ENCODE data around the gene PLEKHA1.

Gene PLEKHA1

DNA sequence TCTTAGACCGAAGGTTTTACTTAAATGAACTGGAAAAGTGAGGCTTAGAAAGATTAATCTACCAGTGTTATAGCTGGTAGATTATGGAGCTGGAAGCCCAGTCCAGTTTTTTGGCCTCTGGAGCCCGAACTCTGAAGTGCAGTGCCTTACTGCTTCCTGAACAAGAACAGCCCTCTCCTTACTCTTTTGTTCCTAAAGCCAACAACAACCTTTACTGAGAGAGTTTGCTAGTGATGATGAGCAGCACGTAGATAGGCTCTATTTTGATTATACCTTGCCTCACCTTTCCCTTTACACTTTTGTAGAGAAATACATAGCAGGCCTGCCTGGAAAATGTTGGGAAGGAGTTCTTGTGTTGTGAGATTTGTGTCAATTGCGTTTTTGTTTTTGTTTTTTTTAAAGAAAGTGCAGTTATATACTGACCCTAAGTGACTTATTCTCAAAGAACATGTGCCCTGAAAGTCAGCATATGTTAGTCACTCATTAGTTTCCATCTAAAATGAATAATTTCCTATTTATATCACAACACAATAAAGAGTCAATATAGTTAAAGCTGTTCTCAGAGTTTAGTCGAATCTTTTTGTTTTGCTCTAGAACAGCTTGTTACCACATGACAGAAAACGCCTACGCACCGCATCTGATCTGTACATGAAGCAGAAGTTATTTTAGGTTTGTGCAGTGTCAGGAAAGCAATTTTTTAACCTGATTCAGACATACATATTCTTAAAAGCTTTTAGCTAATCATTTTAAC lies 33.0 kb downstream of the PLEKHA1 start:
- Histone ChIP-seq H3K9me3 (ENCODE audit: severe bottlenecking) (no peaks in the 10 kb centered on the region), H3K27ac (no peak overlapping the region), H3K27me3 (ENCODE audit: insufficient read depth, low read depth, severe bottlenecking) (no peaks in the 10 kb centered on the region), H3K4me3 (ENCODE audit: low read depth, low read length) (no peak overlapping the region), H3K36me3 (peaks cover 13% of the 10 kb centered on the region)
- DNase-seq, result no peak
- TF ChIP-seq, protein P1, sequence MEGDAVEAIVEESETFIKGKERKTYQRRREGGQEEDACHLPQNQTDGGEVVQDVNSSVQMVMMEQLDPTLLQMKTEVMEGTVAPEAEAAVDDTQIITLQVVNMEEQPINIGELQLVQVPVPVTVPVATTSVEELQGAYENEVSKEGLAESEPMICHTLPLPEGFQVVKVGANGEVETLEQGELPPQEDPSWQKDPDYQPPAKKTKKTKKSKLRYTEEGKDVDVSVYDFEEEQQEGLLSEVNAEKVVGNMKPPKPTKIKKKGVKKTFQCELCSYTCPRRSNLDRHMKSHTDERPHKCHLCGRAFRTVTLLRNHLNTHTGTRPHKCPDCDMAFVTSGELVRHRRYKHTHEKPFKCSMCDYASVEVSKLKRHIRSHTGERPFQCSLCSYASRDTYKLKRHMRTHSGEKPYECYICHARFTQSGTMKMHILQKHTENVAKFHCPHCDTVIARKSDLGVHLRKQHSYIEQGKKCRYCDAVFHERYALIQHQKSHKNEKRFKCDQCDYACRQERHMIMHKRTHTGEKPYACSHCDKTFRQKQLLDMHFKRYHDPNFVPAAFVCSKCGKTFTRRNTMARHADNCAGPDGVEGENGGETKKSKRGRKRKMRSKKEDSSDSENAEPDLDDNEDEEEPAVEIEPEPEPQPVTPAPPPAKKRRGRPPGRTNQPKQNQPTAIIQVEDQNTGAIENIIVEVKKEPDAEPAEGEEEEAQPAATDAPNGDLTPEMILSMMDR (IDR thresholded peaks at IDR 0.05; ENCODE audit: low read depth, low read length), result no peak

DNA sequence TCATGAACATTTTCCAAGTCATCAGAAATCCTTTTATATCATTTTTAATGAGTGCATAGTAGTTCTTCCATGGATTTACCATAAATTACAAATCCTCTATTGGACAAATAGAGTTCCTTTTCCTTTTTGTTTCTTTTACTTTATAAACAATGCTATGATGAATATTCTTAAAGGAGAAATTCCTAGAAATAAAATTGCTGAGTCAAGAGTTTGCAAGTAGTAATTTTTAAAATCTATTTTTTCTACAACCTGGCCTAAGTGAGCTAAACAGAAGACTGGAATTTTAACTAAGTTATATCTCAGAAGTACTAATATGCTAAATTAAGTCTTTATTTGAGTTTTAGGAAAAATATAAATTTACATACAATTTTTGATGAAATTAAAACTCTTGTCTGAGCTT lies 38.8 kb downstream of the PLEKHA1 start:
- H3K9me3 ChIP-seq (ENCODE audit: severe bottlenecking), result no peaks in the 10 kb centered on the region
- no peak overlapping the region for H3K4me3 ChIP-seq (ENCODE audit: low read depth, low read length)
- H3K36me3 ChIP-seq, result peaks cover 12% of the 10 kb centered on the region
- H3K27me3 ChIP-seq (ENCODE audit: insufficient read depth, low read depth, severe bottlenecking), result no peaks in the 10 kb centered on the region
- no peak for DNase-seq
- no peak overlapping the region for H3K27ac ChIP-seq
- TF ChIP-seq, protein P1 (IDR thresholded peaks at IDR 0.05; ENCODE audit: low read depth, low read length), result no peak

DNA sequence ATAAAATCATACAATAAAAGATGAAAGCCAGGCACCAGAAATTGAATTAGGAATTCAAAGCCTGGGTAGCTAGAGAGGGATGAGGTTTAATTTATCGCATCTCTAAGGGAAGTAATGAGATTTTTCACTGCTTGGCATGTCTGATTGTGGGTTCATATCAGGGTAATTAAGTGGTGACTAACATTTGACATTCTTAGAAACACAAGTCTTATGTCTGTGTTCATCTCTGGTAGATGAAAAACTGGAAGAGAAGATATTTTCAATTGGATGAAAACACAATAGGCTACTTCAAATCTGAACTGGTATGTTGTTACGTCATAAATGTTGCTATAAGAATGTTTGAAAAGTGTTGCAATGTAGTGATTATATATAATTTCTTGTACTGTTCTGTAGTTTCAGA lies 43.2 kb downstream of the PLEKHA1 start:
- Histone ChIP-seq H3K4me3 (ENCODE audit: low read depth, low read length) (no peak overlapping the region), H3K27ac (no peak overlapping the region), H3K9me3 (ENCODE audit: severe bottlenecking) (no peaks in the 10 kb centered on the region), H3K36me3 (peaks cover 23% of the 10 kb centered on the region), H3K27me3 (ENCODE audit: insufficient read depth, low read depth, severe bottlenecking) (no peaks in the 10 kb centered on the region)
- TF ChIP-seq, protein P1 (IDR thresholded peaks at IDR 0.05; ENCODE audit: low read depth, low read length), result no peak
- DNase-seq, result no peak

DNA sequence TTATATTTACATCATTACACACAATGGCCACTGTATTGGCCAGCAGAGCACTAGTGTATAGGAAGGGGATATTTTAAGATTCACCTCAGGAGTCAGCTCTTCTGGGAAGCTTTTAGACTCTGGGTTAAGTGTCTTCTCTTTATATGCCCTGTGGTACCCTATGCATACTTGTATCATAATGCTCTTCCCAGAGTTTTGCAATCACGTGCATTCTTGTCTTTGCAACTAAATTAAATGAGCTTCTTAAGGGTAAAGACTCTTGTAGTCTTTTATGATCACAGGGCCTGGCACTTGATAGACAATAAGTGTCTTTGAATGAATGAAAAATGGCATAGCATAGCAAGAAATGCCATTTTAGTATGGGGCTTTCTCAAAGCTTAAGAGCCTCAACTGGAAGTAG lies 44.5 kb downstream of the PLEKHA1 start:
- H3K27ac ChIP-seq, result no peak overlapping the region
- no peak overlapping the region for H3K4me3 ChIP-seq (ENCODE audit: low read depth, low read length)
- no peaks in the 10 kb centered on the region for H3K27me3 ChIP-seq (ENCODE audit: insufficient read depth, low read depth, severe bottlenecking)
- H3K36me3 ChIP-seq, result peaks cover 19% of the 10 kb centered on the region
- H3K9me3 ChIP-seq (ENCODE audit: severe bottlenecking), result no peaks in the 10 kb centered on the region
- DNase-seq, result no peak
- TF ChIP-seq, protein P1 (IDR thresholded peaks at IDR 0.05; ENCODE audit: low read depth, low read length), result no peak

DNA sequence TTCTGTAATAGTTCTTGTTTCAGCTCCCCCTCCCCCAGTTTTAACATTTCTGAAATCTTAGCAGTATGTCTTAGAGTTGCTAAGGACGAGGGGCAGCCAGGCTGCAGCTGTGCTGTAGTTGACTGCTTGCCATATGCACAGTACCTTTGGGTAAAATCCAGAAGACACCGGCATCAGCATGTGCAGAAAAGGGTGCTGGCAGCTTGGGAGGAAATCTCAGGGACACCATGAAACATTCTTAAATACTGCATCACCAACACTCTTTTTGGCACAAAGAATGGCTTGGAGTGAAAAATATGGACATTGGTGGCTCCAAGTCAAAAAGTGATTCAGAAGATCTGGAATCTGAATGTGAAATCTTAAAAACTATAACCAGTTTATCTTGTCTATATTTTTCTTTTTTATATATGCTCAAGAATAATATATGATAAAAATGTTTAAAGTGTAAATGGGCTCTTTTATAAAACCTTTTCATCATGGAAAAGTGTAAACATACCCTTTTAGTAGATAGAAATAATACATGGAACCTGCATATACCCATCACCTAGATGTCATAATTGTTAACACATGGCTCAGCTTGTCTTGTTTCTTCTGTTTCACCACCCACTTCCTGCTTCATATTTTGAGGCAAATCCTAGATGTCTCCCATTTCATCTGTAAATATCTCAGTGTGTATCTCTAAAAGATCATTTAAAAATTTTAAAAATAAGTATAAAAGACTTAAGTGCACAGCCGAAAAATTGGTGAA lies 45.5 kb downstream of the PLEKHA1 start:
- Histone ChIP-seq H3K4me3 (ENCODE audit: low read depth, low read length) (no peak overlapping the region), H3K9me3 (ENCODE audit: severe bottlenecking) (no peaks in the 10 kb centered on the region), H3K36me3 (peaks cover 23% of the 10 kb centered on the region), H3K27me3 (ENCODE audit: insufficient read depth, low read depth, severe bottlenecking) (no peaks in the 10 kb centered on the region), H3K27ac (no peak overlapping the region)
- TF ChIP-seq, protein P1 (IDR thresholded peaks at IDR 0.05; ENCODE audit: low read depth, low read length), result no peak
- DNase-seq, result no peak

Data from WERI-Rb-1 (cell line).